GM21825 (cell line): ENCODE results near the gene AHRR.

Source experiments
- ATAC-seq: cut with Tn5 transposase; IDR thresholded peaks from one replicate; pipeline ENCODE4 v1.9.1; 2021; ENCODE audit warnings: mild to moderate bottlenecking, moderate library complexity; ENCODE audit not compliant: unreplicated experiment

AHRR gene

GRCh38 chr5:438481-438981, 117.0 kb downstream of the AHRR start:
- no peak for ATAC-seq

GRCh38 chr5:439181-439580, 117.7 kb downstream of the AHRR start:
- ATAC-seq, result no peak

- no peak for ATAC-seq
Measured at GRCh38 chr5:439636-440035, 118.1 kb downstream of the AHRR start.

- no peak for ATAC-seq
Measured at GRCh38 chr5:440401-441201, 119.1 kb downstream of the AHRR start.

- ATAC-seq, result no peak
Measured at GRCh38 chr5:441996-442334, 120.5 kb downstream of the AHRR start.

- ATAC-seq, result peak; percentile 79
Measured at GRCh38 chr5:442335-443238, 121.1 kb downstream of the AHRR start, which contains the start of gene EXOC3. Gene EXOC3, plus strand, starts transcription at chr5:443176. Its CDS starts 3,030 bp downstream, at chr5:446206.

GRCh38 chr5:443239-444151, 122.0 kb downstream of the AHRR start:
- ATAC-seq, result peak; percentile 7

- no peak for ATAC-seq
Measured at GRCh38 chr5:444226-444625, 122.7 kb downstream of the AHRR start.

GRCh38 chr5:445591-445990, 124.1 kb downstream of the AHRR start:
- ATAC-seq, result no peak

- no peak for ATAC-seq
Measured at GRCh38 chr5:446066-446882, 124.8 kb downstream of the AHRR start.

- ATAC-seq, result no peak
Measured at GRCh38 chr5:446883-447263, 125.4 kb downstream of the AHRR start.

GRCh38 chr5:447501-447900, 126.0 kb downstream of the AHRR start:
- no peak for ATAC-seq

GRCh38 chr5:448061-448765, 126.7 kb downstream of the AHRR start:
- ATAC-seq, result no peak

- no peak for ATAC-seq
Measured at GRCh38 chr5:448766-449090, 127.2 kb downstream of the AHRR start.

- ATAC-seq, result no peak
Measured at GRCh38 chr5:449151-449550, 127.6 kb downstream of the AHRR start.

GRCh38 chr5:451587-452458, 130.3 kb downstream of the AHRR start:
- ATAC-seq, result no peak

GRCh38 chr5:452978-453710, 131.6 kb downstream of the AHRR start:
- no peak for ATAC-seq
